ENCODE results near the gene CAPZA3.
"Not testable (repeated sequence)": the region's sequence is repeated elsewhere in the genome, so short reads cannot be mapped to it uniquely, and the experiment has no call there.

Gene CAPZA3

GRCh38 chr12:18737819-18738218 lies at the start of gene CAPZA3, which contains the start of gene PLCZ1:
Gene CAPZA3 (plus strand): TSS chr12:18738119. CDS start chr12:18738269, 150 bp downstream.
Gene PLCZ1 (minus strand): TSS chr12:18738012. CDS start chr12:18737371, 641 bp downstream.
- DNase-seq = no peak

DNA sequence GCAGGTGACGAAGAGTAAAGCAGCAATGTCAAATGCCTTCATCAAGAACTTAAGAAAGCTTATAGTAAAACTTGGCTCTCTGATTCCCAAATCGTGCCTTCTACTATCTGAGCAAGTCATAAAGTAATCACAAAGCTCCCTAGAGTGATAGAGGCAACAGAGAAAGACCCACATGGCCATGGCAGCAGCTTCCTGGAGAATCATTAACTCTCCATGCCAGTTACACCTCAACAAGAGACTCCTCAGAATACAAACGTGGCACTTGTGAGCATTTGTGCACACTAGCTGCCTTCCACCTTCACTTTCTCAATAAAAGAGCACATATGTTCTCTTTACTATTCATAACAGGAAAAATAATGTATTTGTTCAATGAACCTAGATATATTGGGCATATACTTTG lies 48.1 kb upstream of the CAPZA3 start:
- no peak for DNase-seq

- DNase-seq = no peak
These were observed 47.3 kb upstream of the CAPZA3 start for GRCh38 chr12:18690653-18691052.

DNA sequence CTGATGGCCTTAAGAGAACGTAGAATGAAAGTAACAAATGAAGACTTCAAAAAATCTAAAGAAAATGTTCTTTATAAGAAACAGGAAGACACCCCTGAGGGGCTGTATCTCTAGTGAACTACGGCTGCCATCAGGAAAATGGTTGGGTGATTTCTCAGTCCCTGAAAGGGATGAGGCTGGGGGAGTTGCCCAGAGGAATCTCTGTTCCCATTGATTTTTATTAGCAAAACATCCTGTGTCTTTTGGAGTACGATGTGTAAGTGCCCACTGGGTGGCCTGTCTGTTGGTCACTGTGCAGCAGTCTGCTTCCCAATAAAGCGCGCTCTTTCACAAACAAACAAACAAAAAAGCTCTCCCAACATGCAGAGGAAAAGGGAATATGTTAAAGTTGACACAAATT lies 43.9 kb upstream of the CAPZA3 start:
- not testable (repeated sequence) for DNase-seq

DNA sequence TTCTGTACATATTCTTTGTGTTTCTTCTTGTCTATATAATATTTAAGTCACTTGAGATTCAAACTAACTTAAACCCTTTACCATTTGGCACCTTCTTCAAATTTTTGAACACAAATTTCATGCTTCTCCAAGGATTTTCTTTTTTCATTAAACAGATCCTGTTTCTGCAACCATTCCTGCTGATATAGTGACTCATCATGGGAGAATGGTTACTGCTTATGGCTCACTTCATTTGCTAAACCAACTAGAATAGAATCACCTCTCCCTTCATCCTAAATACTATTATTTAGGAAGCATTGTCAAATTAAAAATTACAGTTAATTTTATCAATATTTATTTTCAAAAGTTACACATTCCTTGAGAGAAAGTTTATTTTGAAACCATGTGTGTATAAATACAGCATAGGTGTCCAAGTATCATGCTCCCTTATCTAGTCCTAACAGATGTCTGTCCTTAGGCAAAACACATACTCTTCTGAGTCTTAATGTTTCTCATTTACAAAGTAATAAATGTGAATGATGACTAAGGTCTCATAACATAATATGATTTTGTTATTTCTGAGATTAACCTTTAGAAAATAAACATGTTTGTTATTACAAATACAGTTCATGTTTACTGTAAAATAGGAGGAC lies 40.8 kb upstream of the CAPZA3 start:
- no peak for DNase-seq

GRCh38 chr12:18700271-18700670 lies 37.6 kb upstream of the CAPZA3 start:
- no peak for DNase-seq

DNA sequence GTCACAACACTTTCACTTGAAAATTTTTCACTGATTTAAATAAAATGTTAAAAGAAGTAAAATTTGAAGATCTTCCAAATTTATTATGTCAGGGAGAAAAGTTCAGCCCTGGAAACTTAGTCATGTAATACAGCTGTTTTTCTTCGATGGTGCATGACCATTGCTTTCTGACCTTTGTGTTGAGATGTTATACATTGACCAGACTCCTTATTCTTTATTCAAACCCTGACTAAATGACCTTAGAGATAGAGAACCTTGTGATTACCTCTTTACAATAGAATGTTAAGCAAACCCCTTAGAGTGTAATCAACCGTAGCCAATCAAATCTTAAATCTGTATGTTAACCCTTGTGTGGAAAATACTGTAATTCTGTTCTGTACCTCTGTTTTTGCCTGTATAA lies 34.6 kb upstream of the CAPZA3 start:
- DNase-seq = no peak

- no peak for DNase-seq
These were observed 34.0 kb upstream of the CAPZA3 start for GRCh38 chr12:18703911-18704310.

DNA sequence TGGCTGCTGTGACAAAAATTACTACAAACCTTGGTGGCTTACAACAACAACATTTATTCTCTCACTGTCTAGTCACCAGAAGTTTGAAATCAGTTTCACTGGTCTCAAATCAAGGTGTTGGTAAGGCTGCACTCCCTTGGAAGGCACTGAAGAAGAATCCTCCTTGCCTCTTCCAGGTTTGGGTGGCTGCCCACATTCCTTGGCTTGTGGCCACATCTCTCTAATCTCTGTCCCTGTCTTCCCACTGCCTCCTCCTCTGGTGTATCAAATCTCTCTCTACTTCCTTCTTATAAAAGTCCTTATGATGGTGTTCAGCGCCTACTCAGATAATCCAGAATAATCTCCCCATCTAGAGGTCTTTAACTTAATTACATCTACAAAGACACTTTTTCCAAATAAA lies 31.1 kb upstream of the CAPZA3 start:
- DNase-seq = no peak

DNA sequence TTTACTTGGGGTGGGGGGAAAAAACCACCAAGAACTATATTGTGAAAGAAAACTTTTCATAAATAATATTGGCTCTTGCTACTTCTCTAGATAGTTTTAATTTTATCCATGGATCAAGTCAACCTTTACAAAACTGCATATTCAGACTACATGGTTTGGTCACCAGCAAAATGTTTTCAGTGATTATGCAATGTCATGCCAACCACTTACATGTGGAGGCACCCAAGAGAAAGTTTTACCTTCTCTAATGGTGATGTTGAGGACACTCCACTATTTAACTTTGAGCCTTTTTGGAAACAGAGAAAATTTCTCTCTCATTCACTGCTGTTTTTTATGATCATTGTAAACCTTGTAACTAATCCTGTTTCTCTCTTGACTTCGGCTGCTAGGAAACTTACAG lies 21.7 kb upstream of the CAPZA3 start:
- no peak for DNase-seq

DNA sequence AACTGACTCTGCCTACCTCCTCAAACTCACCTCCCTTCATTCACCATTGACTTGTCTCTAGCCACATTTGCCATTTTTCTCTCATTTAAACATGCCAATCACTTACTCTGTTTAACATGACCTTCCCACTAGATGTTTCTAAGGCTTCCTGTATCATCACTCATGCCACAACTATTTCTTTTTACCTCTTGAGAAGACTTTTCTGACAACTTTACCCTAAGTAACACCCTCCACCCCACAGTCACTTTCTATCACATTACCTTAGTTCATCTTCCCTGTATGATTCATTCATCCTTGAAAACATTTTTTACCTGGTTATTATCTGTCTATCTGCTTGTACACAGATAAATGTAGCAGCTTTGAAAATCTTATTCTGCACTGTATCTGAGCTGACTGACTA lies 19.5 kb upstream of the CAPZA3 start:
- DNase-seq = no peak

GRCh38 chr12:18719922-18720510 lies 17.9 kb upstream of the CAPZA3 start:
- DNase-seq = no peak

DNA sequence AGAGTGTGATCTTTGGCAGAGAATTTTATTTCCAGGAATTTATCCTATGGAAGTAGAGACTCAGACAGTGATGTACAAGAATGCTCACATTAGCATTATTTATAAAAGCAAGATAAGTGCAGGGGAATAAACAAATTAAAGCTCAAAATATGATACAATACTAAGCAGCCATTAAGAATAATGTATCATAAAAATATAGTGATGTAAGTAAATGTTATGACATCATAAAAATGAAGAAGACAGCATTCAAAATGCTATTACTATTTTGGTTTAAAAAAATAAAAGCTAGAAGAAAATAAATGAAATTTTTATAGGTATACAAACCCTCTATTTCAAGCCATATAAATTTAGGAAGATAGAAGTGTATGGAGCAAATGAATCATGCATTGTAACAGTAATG lies 17.2 kb upstream of the CAPZA3 start:
- DNase-seq = no peak

GRCh38 chr12:18721452-18721851 lies 16.5 kb upstream of the CAPZA3 start:
- no peak for DNase-seq

- DNase-seq = no peak
These were observed 14.2 kb upstream of the CAPZA3 start for GRCh38 chr12:18723752-18724151.

DNA sequence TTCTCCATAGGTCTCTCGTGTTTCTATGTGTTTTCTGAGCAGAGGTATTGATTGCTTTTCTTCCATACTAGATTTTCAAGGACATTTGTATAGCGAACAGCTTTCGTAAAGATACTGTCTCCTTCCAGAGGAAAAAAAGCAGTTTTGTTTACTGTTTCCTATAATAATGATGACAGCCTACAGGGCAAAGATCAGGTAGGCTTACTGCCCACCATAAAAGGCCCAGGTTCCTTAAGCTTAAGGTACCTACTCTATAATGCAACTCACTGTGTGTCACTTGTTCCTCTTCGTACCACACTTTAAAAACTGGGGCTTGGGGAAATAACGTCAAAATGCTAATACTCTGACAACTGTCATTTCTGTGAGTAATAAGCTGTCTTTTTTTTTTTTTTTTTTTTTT lies 6.8 kb upstream of the CAPZA3 start:
- DNase-seq = no peak

GRCh38 chr12:18747895-18748294 lies 10.0 kb downstream of the CAPZA3 start:
- no peak for DNase-seq

- no peak for DNase-seq
These were observed 11.6 kb downstream of the CAPZA3 start for GRCh38 chr12:18749386-18749957.

DNA sequence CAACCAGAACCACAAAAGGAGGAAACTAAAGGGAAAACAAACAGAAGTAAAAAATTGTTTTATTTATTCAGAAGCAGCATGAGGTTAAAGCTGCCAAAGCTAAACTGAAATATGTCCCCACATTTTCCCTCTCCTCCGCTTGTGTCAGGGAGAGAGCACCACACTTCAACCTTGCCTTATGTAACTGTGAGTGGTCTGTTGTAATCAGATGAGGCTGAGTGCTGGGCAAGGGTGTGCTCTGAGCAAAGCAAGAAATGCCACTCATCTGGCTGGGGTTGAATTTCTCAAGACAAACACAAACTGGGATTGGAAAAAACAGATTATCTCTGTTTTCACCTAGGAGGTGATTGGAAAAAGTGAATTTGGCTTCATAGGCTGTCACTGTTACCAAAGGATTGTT lies 12.2 kb downstream of the CAPZA3 start:
- no peak for DNase-seq

- no peak for DNase-seq
These were observed 13.9 kb downstream of the CAPZA3 start for GRCh38 chr12:18751866-18752265.

DNA sequence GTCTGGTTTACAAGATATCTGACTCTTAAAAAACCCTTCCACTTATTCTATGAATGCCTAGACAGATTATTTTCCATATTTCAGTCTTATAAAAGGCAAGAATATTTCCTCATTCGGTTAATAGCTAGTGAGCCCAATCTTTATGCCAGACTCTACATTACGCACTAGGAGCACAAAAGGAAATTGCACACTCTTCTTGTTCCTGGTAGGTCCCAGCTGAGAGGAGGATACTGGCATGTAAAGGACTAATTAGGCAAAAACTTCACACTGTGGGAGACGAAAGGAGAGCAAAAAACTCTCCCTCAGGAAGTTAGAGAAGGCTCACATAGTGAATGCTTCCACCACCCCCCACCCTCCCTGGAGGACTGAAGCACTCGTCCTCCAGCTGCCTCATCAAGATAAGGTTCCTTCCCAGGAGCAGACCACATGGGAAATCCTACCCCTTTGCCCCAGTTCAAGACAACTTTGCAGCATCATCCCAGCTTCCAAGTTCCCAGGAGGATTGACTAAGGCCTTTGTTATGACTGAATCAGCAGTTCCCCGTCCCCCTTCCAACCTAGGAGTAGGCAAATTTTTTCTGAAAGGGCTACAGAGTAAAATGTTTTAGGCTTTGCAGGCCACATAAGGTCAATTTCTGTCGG lies 14.5 kb downstream of the CAPZA3 start:
- DNase-seq = no peak

DNA sequence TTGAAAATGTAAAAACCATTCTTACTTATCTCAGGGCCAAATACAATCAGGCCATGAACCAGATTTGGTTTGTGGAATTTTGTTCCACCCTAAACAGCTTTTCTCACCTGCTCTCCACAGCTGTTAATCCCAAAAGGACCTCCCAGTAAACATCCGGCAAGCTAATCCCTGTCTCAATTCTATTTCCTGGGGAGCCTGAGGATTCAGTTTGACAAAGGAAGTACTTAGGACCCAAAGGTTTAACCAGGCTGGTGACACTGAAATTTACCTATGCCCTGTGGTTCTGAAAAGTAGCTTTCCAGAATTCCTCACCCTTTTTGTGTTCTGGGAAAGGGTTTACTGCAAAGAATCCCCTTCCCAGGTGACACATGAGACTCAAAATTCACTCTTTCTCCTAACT lies 15.0 kb downstream of the CAPZA3 start:
- no peak for DNase-seq

- no peak for DNase-seq
These were observed 15.7 kb downstream of the CAPZA3 start for GRCh38 chr12:18753481-18754123.

Measured in NCI-H2081 treated with DMSO at 0.1 percent for 48 hours (cell line).